Measurements from ENCODE around the gene GRIP1.

Gene GRIP1

GRCh38 chr12:66719862-66720261, 41.0 kb upstream of the GRIP1 start:
- no peak overlapping the region for H3K4me3 ChIP-seq (ENCODE audit: low read depth, low read length)
- no peak for DNase-seq
- no peak for TF ChIP-seq CTCF (IDR thresholded peaks at IDR 0.05; ENCODE audit: low read depth, low read length, missing control alignments)
- no peaks in the 10 kb centered on the region for H3K27me3 ChIP-seq (replicated peaks)
- H3K27ac ChIP-seq = no peak overlapping the region
- H3K36me3 ChIP-seq (replicated peaks) = no peaks in the 10 kb centered on the region
- in situ Hi-C loops (cut with HindIII; ENCODE audit: low pct_ligation_motif_present, low sequenced_read_pairs) = no loop called here

- no peak for DNase-seq
- in situ Hi-C loops (cut with HindIII; ENCODE audit: low pct_ligation_motif_present, low sequenced_read_pairs) = no loop called here
- H3K4me3 ChIP-seq (ENCODE audit: low read depth, low read length) = no peak overlapping the region
- no peaks in the 10 kb centered on the region for H3K27me3 ChIP-seq (replicated peaks)
- no peaks in the 10 kb centered on the region for H3K36me3 ChIP-seq (replicated peaks)
- no peak overlapping the region for H3K27ac ChIP-seq
- no peak for TF ChIP-seq CTCF (IDR thresholded peaks at IDR 0.05; ENCODE audit: low read depth, low read length, missing control alignments)
These were observed 38.3 kb upstream of the GRIP1 start for GRCh38 chr12:66717036-66717673.

- in situ Hi-C loops (cut with HindIII; ENCODE audit: low pct_ligation_motif_present, low sequenced_read_pairs) = no loop called here
- no peak for TF ChIP-seq CTCF (IDR thresholded peaks at IDR 0.05; ENCODE audit: low read depth, low read length, missing control alignments)
- no peak overlapping the region for H3K27ac ChIP-seq
These were observed 37.6 kb upstream of the GRIP1 start for GRCh38 chr12:66716522-66716921.

GRCh38 chr12:66714709-66715108, 35.8 kb upstream of the GRIP1 start:
- in situ Hi-C loops (cut with HindIII; ENCODE audit: low pct_ligation_motif_present, low sequenced_read_pairs) = no loop called here
- Histone ChIP-seq H3K36me3 (replicated peaks) (no peaks in the 10 kb centered on the region), H3K4me3 (ENCODE audit: low read depth, low read length) (no peak overlapping the region), H3K27ac (no peak overlapping the region), H3K27me3 (replicated peaks) (no peaks in the 10 kb centered on the region)
- no peak for DNase-seq
- no peak for TF ChIP-seq CTCF (IDR thresholded peaks at IDR 0.05; ENCODE audit: low read depth, low read length, missing control alignments)

More at GRCh38 chr12:66716522-66716921, 37.6 kb upstream of the GRIP1 start:
- Histone ChIP-seq H3K4me3 (ENCODE audit: low read depth, low read length) (no peak overlapping the region), H3K27me3 (replicated peaks) (no peaks in the 10 kb centered on the region), H3K36me3 (replicated peaks) (no peaks in the 10 kb centered on the region)
- no peak for DNase-seq

- TF ChIP-seq CTCF (IDR thresholded peaks at IDR 0.05; ENCODE audit: low read depth, low read length, missing control alignments) = no peak
- Histone ChIP-seq H3K27ac (no peak overlapping the region), H3K36me3 (replicated peaks) (no peaks in the 10 kb centered on the region), H3K27me3 (replicated peaks) (no peaks in the 10 kb centered on the region), H3K4me3 (ENCODE audit: low read depth, low read length) (no peak overlapping the region)
- DNase-seq = no peak
- in situ Hi-C loops (cut with HindIII; ENCODE audit: low pct_ligation_motif_present, low sequenced_read_pairs) = no loop called here
These were observed 35.1 kb upstream of the GRIP1 start for GRCh38 chr12:66713984-66714383.

GRCh38 chr12:66709893-66710292, 31.0 kb upstream of the GRIP1 start:
- H3K27me3 ChIP-seq (replicated peaks) = no peaks in the 10 kb centered on the region
- no peak for DNase-seq
- H3K4me3 ChIP-seq (ENCODE audit: low read depth, low read length) = no peak overlapping the region
- no peaks in the 10 kb centered on the region for H3K36me3 ChIP-seq (replicated peaks)
- in situ Hi-C loops (cut with HindIII; ENCODE audit: low pct_ligation_motif_present, low sequenced_read_pairs) = no loop called here
- H3K27ac ChIP-seq = no peak overlapping the region
- no peak for TF ChIP-seq CTCF (IDR thresholded peaks at IDR 0.05; ENCODE audit: low read depth, low read length, missing control alignments)
